BJ (cell line): Measurements from ENCODE around the gene OCEL1. TPM values are rescaled to one million over a fixed set of nuclear protein-coding genes. Genes with fewer than 3 reads are reported as not detected.

ENCODE experiments used
- CTCF ChIA-PET: fragments of 350-600 bp; formaldehyde crosslinking; extraction: SDS; loops from one replicate; lab custom pipeline; 2021; ENCODE audit warnings: antibody characterized with exemption, inconsistent platforms; lab: Yijun Ruan, JAX
- POLR2A ChIA-PET: fragments of 300-600 bp; sonication (Branson Sonifier 250); formaldehyde crosslinking; extraction: SDS; loops from one replicate; lab custom pipeline; 2021; ENCODE audit warnings: antibody characterized with exemption; lab: Charles Lee
- DNase-seq: peaks from one replicate; pipeline ENCODE4 v3.0.0-alpha.2; 2011; ENCODE audit warnings: low read depth
- H3K27me3 ChIP-seq: 2 replicates; pipeline ENCODE4 v1.6.0; 2011; ENCODE audit warnings: low read length; ENCODE audit not compliant: control insufficient read depth, insufficient read depth
- H3K36me3 ChIP-seq: 2 replicates; pipeline ENCODE4 v1.5.1; 2011; ENCODE audit warnings: low read length; ENCODE audit not compliant: control insufficient read depth, insufficient read depth
- H3K4me3 ChIP-seq: 2 replicates; pipeline ENCODE4 v1.5.1; 2011; ENCODE audit warnings: low read depth, mild to moderate bottlenecking, control low read depth, low read length
- CTCF ChIP-seq: IDR thresholded peaks from 2 replicates; pipeline ENCODE4 v1.5.1; 2011; ENCODE audit warnings: low read depth, mild to moderate bottlenecking, control low read depth, inconsistent platforms, low read length, moderate library complexity; ENCODE audit not compliant: insufficient read depth
- polyA plus RNA-seq: library from polyadenylated mRNA; depleted of rRNA; stranded (reverse); fragments of >200 nt; gene quantifications from 2 replicates; pipeline ENCODE4 v1.2.3, GENCODE V29; 2011

The OCEL1 gene
- polyA plus RNA-seq, 1 experiment, result 10.0 TPM

- Histone ChIP-seq H3K4me3 (no peak overlapping the region), H3K36me3 (no peaks in the 10 kb centered on the region), H3K27me3 (no peaks in the 10 kb centered on the region)
- TF ChIP-seq CTCF, result no peak
- ChIA-PET CTCF (interaction anchor here (1.0 to 2.4 kb wide), 5 partner anchors 10 to 43 kb away, joined by 3 to 18 read pairs (median 4); no protein-coding TSS in a partner anchor), POLR2A (no interaction called here)
- no peak for DNase-seq
Measured at GRCh38 chr19:17249887-17250548, 24.0 kb downstream of the OCEL1 start.

- ChIA-PET POLR2A (no interaction called here), CTCF (no interaction called here)
- H3K27me3 ChIP-seq, result no peaks in the 10 kb centered on the region
- no peak for TF ChIP-seq CTCF
- no peak for DNase-seq
- no peak overlapping the region for H3K4me3 ChIP-seq
- H3K36me3 ChIP-seq, result no peaks in the 10 kb centered on the region
Measured at GRCh38 chr19:17254636-17255035, 28.6 kb downstream of the OCEL1 start.

GRCh38 chr19:17255150-17255621 is 29.2 kb downstream of the OCEL1 start:
- no peaks in the 10 kb centered on the region; the same call in 1 of the 2 replicates for H3K27me3 ChIP-seq
- ChIA-PET POLR2A (no interaction called here), CTCF (interaction anchor here (1.8 kb wide), 1 partner anchor 10 kb away, joined by 5 read pairs; the partner anchor contains the start of gene USHBP1)
- no peaks in the 10 kb centered on the region for H3K36me3 ChIP-seq
- no peak overlapping the region for H3K4me3 ChIP-seq
- TF ChIP-seq CTCF, result no peak
- no peak for DNase-seq

- DNase-seq, result no peak
- TF ChIP-seq CTCF, result no peak
- Histone ChIP-seq H3K36me3 (no peaks in the 10 kb centered on the region), H3K27me3 (no peaks in the 10 kb centered on the region; the same call in 1 of the 2 replicates), H3K4me3 (no peak overlapping the region)
- ChIA-PET CTCF (interaction anchor here (1.8 kb wide), 1 partner anchor 9 kb away, joined by 5 read pairs; the partner anchor contains the start of gene USHBP1), POLR2A (no interaction called here)
Measured at GRCh38 chr19:17256130-17256529, 30.1 kb downstream of the OCEL1 start.

GRCh38 chr19:17259118-17259780 is 33.2 kb downstream of the OCEL1 start:
- H3K36me3 ChIP-seq, result no peaks in the 10 kb centered on the region
- ChIA-PET POLR2A (interaction anchor here (0.6 kb wide), 1 partner anchor 185 kb away, joined by 12 read pairs; no protein-coding TSS in a partner anchor), CTCF (interaction anchor here (0.8 to 2.2 kb wide), 8 partner anchors 10 to 205 kb away, joined by 3 to 18 read pairs (median 3); partner anchors contain the start of genes ABHD8 and ANKLE1)
- H3K27me3 ChIP-seq, result no peaks in the 10 kb centered on the region; the same call in 1 of the 2 replicates
- TF ChIP-seq CTCF, result no peak
- DNase-seq, result no peak
- H3K4me3 ChIP-seq, result no peak overlapping the region
